Gastrocnemius medialis (tissue), 4 donors: ENCODE data around the gene FKBP8. TPM values are rescaled to one million over a fixed set of nuclear protein-coding genes. Genes with fewer than 3 reads are reported as not detected.

Source experiments
- ATAC-seq, 2 donors: fragments of 150-250 bp; one replicate each; pipeline ENCODE4 v1.9.1; 2016
- DNase-seq, 2 donors: peaks; one replicate each; pipeline ENCODE4 v3.0.0-alpha.2; 2019
- H3K27ac ChIP-seq, 4 donors: fragments of 200-600 bp; sonication (generic); 1 replicate in 1 of 4; 2 replicates in 3 of 4; pipeline ENCODE4 v1.5.1; 2016 to 2018; ENCODE audit warnings: mild to moderate bottlenecking in 2 of 4, moderate library complexity in 1 of 4
- H3K27me3 ChIP-seq, 3 donors: fragments of 200-600 bp; sonication (generic) in 2 of 3; 1 replicate in 1 of 3; 2 replicates in 2 of 3; pipeline versions ENCODE4 v1.5.1 to v1.6.0; 2016 to 2019; ENCODE audit warnings: mild to moderate bottlenecking in 1 of 3, moderate library complexity in 1 of 3
- H3K36me3 ChIP-seq, 2 donors: fragments of 200-600 bp; sonication (generic) in 1 of 2; one replicate each; pipeline ENCODE4 v1.5.1; 2017 to 2018
- H3K4me1 ChIP-seq, 2 donors: fragments of 200-600 bp; sonication (generic) in 1 of 2; one replicate each; pipeline ENCODE4 v1.5.1; 2016 to 2017; ENCODE audit warnings: mild to moderate bottlenecking in 2 of 2
- H3K4me3 ChIP-seq, 4 donors: fragments of 200-600 bp; sonication (generic) in 3 of 4; 1 replicate in 1 of 4; 2 replicates in 3 of 4; pipeline ENCODE4 v1.5.1; 2016 to 2019; ENCODE audit warnings: mild to moderate bottlenecking in 2 of 4
- H3K9me3 ChIP-seq, 3 donors: fragments of 200-600 bp; sonication (generic) in 2 of 3; 1 replicate in 1 of 3; 2 replicates in 2 of 3; pipeline ENCODE4 v1.5.1; 2016 to 2019
- POLR2A ChIP-seq, 2 donors: fragments of 450-650 bp; IDR thresholded peaks; one replicate each; pipeline ENCODE4 v1.6.1; 2017; ENCODE audit warnings: antibody characterized with exemption in 2 of 2, mild to moderate bottlenecking in 2 of 2, moderate library complexity in 2 of 2
- in situ Hi-C, 4 donors: fragments of 200-750 bp; cut with MboI; loops; one replicate each; pipeline versions ENCODE4 v1.15.0 to v1.8.0; 2017; ENCODE audit warnings: low sequenced_read_pairs in 4 of 4
- intact Hi-C: fragments of 100-400 bp; cut with DNase I; formaldehyde crosslinking; loops from one replicate; pipeline ENCODE4 v1.15.1; 2023; ENCODE audit warnings: low total_unique reads
- total RNA-seq, 4 donors: library from RNA; depleted of rRNA; stranded (reverse); fragments of >200 nt; gene quantifications; one replicate each; pipeline versions ENCODE4 v1.1.0 to v1.2.3, GENCODE V29; 2016
- TF ChIP-seq, protein P1 (sequence below), 5 experiments: fragments of 450-650 bp in 3 of 5; fragments of 200-600 bp in 2 of 5; sonication (generic) in 2 of 5; IDR thresholded peaks in 4 of 5; conservative IDR thresholded peaks in 1 of 5; 1 replicate in 4 of 5; 2 replicates in 1 of 5; pipeline ENCODE4 v1.5.1; 2016 to 2019; ENCODE audit warnings: antibody characterized with exemption in 5 of 5, mild to moderate bottlenecking in 3 of 5, moderate library complexity in 3 of 5

FKBP8 gene
- total RNA-seq, 4 donors from 2014 or later, result 157 to 195 (median 184) TPM

DNA sequence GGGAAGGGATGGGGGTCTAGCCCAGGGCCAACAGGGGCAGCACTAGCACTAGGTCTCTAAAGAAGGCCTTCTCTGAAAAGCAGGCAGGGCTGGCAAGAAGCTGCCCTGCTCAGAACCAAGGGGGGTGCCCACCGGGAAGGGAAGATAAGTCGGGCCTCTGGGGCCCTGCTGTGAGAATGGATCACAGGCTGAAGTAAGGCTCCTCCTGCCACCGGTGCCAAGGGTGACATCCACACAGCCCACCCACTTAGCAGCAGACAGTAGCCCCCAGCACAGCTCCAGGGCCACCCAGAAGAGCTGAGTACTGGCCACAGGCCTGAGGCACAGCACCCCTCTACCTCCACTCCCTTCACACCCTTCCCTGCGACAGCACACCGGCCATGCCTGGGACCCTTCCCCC is 27.4 kb downstream of the FKBP8 start:
- H3K27me3 ChIP-seq, result no peaks in the 10 kb centered on the region
- H3K27ac ChIP-seq, result peak overlapping the region; percentile 97 to 100 (median 98)
- intact Hi-C loops, result no loop called here
- TF ChIP-seq, protein P1, sequence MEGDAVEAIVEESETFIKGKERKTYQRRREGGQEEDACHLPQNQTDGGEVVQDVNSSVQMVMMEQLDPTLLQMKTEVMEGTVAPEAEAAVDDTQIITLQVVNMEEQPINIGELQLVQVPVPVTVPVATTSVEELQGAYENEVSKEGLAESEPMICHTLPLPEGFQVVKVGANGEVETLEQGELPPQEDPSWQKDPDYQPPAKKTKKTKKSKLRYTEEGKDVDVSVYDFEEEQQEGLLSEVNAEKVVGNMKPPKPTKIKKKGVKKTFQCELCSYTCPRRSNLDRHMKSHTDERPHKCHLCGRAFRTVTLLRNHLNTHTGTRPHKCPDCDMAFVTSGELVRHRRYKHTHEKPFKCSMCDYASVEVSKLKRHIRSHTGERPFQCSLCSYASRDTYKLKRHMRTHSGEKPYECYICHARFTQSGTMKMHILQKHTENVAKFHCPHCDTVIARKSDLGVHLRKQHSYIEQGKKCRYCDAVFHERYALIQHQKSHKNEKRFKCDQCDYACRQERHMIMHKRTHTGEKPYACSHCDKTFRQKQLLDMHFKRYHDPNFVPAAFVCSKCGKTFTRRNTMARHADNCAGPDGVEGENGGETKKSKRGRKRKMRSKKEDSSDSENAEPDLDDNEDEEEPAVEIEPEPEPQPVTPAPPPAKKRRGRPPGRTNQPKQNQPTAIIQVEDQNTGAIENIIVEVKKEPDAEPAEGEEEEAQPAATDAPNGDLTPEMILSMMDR (IDR thresholded peaks at IDR 0.05 in 4 of 5, conservative IDR thresholded peaks at IDR 0.05 in 1 of 5), result no peak
- no peak for TF ChIP-seq POLR2A (IDR thresholded peaks at IDR 0.05)
- no peak for DNase-seq
- no peak overlapping the region for H3K4me3 ChIP-seq
- no peaks in the 10 kb centered on the region for H3K9me3 ChIP-seq
- peaks cover 73 to 83% of the 10 kb centered on the region in 2 donors for H3K4me1 ChIP-seq
- ATAC-seq, result no peak
- in situ Hi-C loops, result loop anchor here in 2 of 4 donors (5.0 kb wide), 2 partner anchors 44 to 49 kb away; no protein-coding TSS in a partner anchor
- no peaks in the 10 kb centered on the region for H3K36me3 ChIP-seq

DNA sequence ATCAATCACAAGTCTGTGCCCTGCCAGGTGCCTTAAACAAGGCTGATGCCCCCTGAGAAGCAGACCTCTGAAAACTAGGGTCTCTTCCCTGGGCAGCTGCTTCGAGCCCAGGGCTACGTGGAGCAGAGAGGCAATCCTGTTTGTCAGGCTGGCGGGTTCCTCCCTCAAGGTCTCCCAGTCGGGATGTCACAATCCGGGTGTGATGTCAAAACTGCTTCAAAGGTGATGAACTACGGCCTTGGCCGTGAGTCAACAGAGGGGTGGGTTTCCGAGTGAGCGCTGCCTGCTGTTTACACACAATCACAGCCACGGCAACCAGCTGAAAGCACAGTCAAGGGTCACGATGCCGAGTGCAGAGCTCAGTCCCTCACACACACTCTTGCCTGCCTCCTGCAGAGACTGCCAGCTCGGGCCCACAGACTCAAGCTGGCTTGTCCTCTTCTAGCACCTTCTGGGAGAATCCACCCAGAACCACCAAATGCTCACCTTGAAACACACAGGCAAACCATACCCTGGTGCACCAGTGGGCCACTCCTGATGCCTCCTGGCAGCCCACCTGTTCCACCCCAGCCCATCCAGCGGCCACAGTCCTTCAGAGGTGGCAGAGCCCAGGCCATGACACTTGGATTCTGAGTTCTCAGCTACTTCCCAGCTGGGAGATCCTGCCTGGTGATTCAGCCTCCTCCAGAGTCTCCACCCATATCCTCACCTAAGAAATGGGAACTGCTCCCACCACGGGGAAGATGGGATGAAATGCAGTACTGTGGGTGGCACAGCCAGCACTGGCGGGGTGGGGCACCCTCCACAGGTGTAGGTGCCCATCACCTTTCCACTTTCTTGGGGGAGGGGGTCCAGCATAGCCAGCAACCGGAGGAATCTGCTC is 28.3 kb downstream of the FKBP8 start:
- peaks cover 79 to 89% of the 10 kb centered on the region in 2 donors for H3K4me1 ChIP-seq
- H3K4me3 ChIP-seq, result no peak overlapping the region
- ATAC-seq, result peak in 1 of 2 donors; percentile 56
- peak in 1 of 2 donors; percentile 66 for DNase-seq
- in situ Hi-C loops, result loop anchor here in 2 of 4 donors (5.0 kb wide), 2 partner anchors 43 to 48 kb away; no protein-coding TSS in a partner anchor
- no peak for TF ChIP-seq POLR2A (IDR thresholded peaks at IDR 0.05)
- TF ChIP-seq, protein P1 (IDR thresholded peaks at IDR 0.05 in 4 of 5, conservative IDR thresholded peaks at IDR 0.05 in 1 of 5), result no peak
- intact Hi-C loops, result no loop called here
- H3K36me3 ChIP-seq, result no peaks in the 10 kb centered on the region
- H3K9me3 ChIP-seq, result no peaks in the 10 kb centered on the region
- no peaks in the 10 kb centered on the region for H3K27me3 ChIP-seq
- peak overlapping the region; percentile 97 to 100 (median 98) for H3K27ac ChIP-seq

DNA sequence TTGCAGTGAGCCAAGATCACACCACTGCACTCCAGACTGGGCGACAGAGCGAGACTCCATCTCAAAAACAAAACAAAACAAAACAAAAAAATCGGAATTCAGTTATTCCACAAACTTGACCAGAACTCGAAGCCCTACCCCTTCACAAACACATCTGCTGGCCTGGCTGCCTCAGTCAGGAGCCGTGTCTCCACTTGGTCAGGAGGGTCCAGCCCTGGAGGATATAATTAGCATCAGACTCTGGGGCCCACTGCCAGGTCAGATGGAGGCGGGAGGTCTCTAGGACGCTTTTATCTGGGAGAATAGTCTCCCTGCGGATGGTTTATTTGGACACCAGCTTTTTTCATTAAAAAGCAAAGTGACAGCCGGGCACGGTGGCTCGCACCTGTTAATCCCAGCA is 29.5 kb downstream of the FKBP8 start:
- peaks cover 79 to 89% of the 10 kb centered on the region in 2 donors for H3K4me1 ChIP-seq
- peak; percentile 39 to 46 for TF ChIP-seq POLR2A (IDR thresholded peaks at IDR 0.05)
- TF ChIP-seq, protein P1 (IDR thresholded peaks at IDR 0.05 in 4 of 5, conservative IDR thresholded peaks at IDR 0.05 in 1 of 5), result no peak
- intact Hi-C loops, result no loop called here
- no peak overlapping the region for H3K4me3 ChIP-seq
- in situ Hi-C loops, result no loop called here
- no peaks in the 10 kb centered on the region for H3K27me3 ChIP-seq
- peak; percentile 52 to 73 for DNase-seq
- peak; percentile 55 to 63 for ATAC-seq
- peak overlapping the region; percentile 97 to 100 (median 98) for H3K27ac ChIP-seq
- no peaks in the 10 kb centered on the region for H3K36me3 ChIP-seq
- H3K9me3 ChIP-seq, result no peaks in the 10 kb centered on the region

DNA sequence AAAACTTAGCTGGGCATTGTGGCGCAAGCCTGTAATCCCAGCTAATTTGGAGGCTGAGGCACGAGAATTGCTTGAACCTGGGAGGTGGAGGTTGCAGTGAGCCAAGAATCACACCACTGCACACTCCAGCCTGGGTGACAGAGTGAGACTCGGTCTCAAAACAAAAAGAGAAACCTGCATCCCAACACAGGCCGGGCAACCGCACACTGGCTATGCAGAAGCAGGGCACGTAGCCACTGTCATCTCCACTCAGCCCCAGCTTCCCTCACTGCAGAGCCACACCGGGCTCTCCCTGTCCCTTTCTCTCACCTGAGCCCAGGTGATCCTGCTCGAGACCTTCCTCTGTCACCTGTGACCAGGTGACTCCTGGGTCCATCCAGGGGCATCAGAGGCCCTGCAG is 33.2 kb downstream of the FKBP8 start:
- H3K4me1 ChIP-seq, result peaks cover 91 to 92% of the 10 kb centered on the region in 2 donors

More for the DNA sequence above, 33.2 kb downstream of the FKBP8 start:
- TF ChIP-seq, protein P1 (IDR thresholded peaks at IDR 0.05 in 4 of 5, conservative IDR thresholded peaks at IDR 0.05 in 1 of 5), result no peak
- no peaks in the 10 kb centered on the region for H3K9me3 ChIP-seq
- DNase-seq (no peak), ATAC-seq (no peak)
- intact Hi-C loops, result no loop called here
- peak overlapping the region; percentile 94 to 99 (median 98) for H3K27ac ChIP-seq
- no peaks in the 10 kb centered on the region for H3K36me3 ChIP-seq
- H3K27me3 ChIP-seq, result no peaks in the 10 kb centered on the region
- no peak overlapping the region for H3K4me3 ChIP-seq
- in situ Hi-C loops, result no loop called here
